Coronary artery (tissue), 2 donors: ENCODE results near the gene RIT2.

Experiments
- DNase-seq: peaks from one replicate; pipeline ENCODE4 v3.0.0-alpha.2; 2017; ENCODE audit warnings: low spot score
- H3K27ac ChIP-seq, 2 donors: fragments of 200-600 bp; sonication (generic); one replicate each; pipeline ENCODE4 v1.5.1; 2016 to 2019
- H3K4me3 ChIP-seq: fragments of 200-600 bp; sonication (generic); 2 replicates; pipeline ENCODE4 v1.5.1; 2016; ENCODE audit warnings: mild to moderate bottlenecking, moderate library complexity
- CTCF ChIP-seq: fragments of 200-600 bp; sonication (generic); IDR thresholded peaks from one replicate; pipeline ENCODE4 v1.5.1; 2019; ENCODE audit warnings: antibody characterized with exemption

Gene RIT2

GRCh38 chr18:43081396-43081795 is 34.1 kb downstream of the RIT2 start:
- no peak overlapping the region for H3K4me3 ChIP-seq
- H3K27ac ChIP-seq: no peak overlapping the region
- TF ChIP-seq CTCF: no peak
- DNase-seq: no peak

DNA sequence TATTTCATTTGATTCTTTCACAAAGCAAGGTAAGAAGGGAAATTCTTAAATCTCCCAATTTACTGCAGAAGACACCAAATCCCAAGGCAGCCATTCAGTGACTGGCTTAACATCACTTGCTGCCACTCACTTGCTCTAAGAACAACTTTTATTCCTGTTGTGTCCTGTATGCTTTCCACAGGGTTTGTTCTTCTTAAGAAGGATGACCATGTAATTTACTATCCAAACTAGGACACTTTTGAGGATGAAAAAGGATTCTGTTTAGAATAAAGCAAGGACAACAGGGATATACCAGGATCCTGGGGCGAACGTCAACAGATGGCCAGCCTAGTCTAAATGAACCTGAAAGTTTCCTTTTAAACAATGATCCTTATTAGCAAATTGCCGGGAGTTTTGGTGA is 34.8 kb downstream of the RIT2 start:
- no peak for TF ChIP-seq CTCF
- DNase-seq: no peak
- Histone ChIP-seq H3K4me3 (no peak overlapping the region), H3K27ac (no peak overlapping the region)

- Histone ChIP-seq H3K4me3 (no peak overlapping the region), H3K27ac (no peak overlapping the region)
- TF ChIP-seq CTCF: no peak
- DNase-seq: no peak
Measured at GRCh38 chr18:43079422-43079821, 36.1 kb downstream of the RIT2 start.

DNA sequence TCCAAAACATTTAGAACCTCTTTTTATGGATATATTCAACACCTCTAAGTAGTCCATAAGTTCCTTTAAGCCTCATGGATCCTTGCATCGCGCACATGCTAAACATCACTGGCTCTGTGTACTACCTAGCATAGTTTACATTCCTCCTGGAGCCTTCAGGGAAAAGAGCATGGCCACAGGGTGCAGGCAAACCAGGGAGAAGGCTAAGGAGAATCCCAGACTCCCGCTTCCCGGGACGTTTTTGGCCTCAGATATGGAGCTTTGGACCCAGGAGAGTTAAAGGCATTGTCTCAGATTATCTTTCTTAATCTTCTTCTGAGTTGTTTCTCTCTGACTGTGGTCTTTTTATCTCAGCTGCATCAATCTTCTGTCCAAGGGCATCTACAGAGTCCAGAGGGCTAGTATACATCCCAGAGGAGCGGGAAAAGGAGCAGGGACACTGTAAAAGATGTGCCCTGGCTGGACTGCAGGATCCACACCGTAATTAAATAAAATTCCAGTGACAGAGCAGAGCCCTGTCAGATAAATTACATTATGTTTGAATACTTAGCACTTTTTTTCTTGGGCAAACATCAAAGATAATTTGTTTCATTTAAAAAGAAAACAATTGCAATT is 36.9 kb downstream of the RIT2 start:
- DNase-seq: no peak
- TF ChIP-seq CTCF: no peak
- H3K4me3 ChIP-seq: no peak overlapping the region
- H3K27ac ChIP-seq: no peak overlapping the region

DNA sequence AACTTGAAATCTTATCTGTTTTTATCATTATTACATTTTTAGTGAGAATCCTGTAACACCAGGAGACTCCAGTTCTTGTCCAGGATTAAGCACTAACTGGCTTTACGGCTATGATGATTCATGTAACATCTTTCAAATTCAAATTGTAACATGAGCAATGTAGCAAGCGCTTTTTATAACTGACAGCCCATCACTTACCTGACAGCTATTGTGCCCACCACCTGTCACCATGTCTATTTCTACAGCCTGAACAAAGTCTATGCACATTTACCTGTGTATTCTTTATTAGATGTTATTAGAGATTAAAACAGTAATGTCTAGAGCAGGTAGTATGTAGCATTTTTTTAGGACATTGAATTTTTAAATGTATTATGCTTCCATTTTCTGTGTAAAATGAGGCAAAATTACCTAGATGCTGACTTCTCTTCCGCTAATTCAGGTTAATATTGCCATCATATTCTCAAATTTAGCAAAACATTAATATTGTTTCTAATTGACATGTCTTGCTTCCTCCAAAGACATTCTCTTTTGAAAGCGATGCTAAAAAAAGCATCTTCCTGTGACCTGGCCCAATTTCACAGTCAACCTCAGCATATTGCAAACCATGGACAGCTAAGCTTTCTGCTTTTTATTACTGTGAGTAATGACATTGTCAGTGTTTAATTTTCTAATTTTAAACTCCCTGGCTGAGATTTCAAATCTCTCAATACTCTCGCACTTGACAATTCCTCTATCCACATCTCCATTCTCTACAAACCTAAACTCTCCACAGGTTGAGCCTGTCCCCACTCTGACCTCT is 37.8 kb downstream of the RIT2 start:
- H3K4me3 ChIP-seq: no peak overlapping the region
- DNase-seq: no peak
- no peak for TF ChIP-seq CTCF

GRCh38 chr18:43073771-43074170 is 41.7 kb downstream of the RIT2 start:
- DNase-seq: no peak
- Histone ChIP-seq H3K27ac (no peak overlapping the region), H3K4me3 (no peak overlapping the region)
- no peak for TF ChIP-seq CTCF

More for the DNA sequence above, 37.8 kb downstream of the RIT2 start:
- no peak overlapping the region for H3K27ac ChIP-seq

GRCh38 chr18:43068781-43069180 is 46.7 kb downstream of the RIT2 start:
- H3K27ac ChIP-seq: no peak overlapping the region
- no peak for TF ChIP-seq CTCF
- no peak for DNase-seq
- no peak overlapping the region for H3K4me3 ChIP-seq
